GM12878 (cell line): ENCODE data around the gene CCDC106. TPM values are rescaled to one million over a fixed set of nuclear protein-coding genes. Genes with fewer than 3 reads are reported as not detected.

Experiments used
- ATAC-seq: fragments of 200-7000 bp; cut with Tn5 transposase; 3 replicates; pipeline ENCODE4 v1.9.1; 2020; ENCODE audit warnings: mild to moderate bottlenecking, moderate library complexity
- BruUV-seq: library from RNA; stranded (reverse); fragments of 400-500 nt; replicated peaks from 2 replicates; lab custom pipeline; 2021; lab: Mats Ljungman, UMichigan
- CTCF ChIA-PET: fragments of 300-600 bp; sonication (Branson Sonifier 250); formaldehyde crosslinking; extraction: SDS; loops from one replicate; lab custom pipeline; 2021; ENCODE audit warnings: inconsistent platforms; lab: Yijun Ruan, JAX
- POLR2A ChIA-PET: fragments of 350-600 bp; formaldehyde crosslinking; extraction: SDS; loops from one replicate; lab custom pipeline; 2021; ENCODE audit warnings: inconsistent platforms; lab: Charles Lee
- RAD21 ChIA-PET: fragments of 300-600 bp; sonication (Branson Sonifier 250); formaldehyde crosslinking; loops from one replicate; lab custom pipeline; 2023; ENCODE audit warnings: antibody characterized with exemption; ENCODE audit not compliant: unreplicated experiment; lab: Charles Lee
- SMC1A ChIA-PET: fragments of 300-600 bp; sonication (Branson Sonifier 250); formaldehyde crosslinking; loops from one replicate; lab custom pipeline; 2023; ENCODE audit not compliant: unreplicated experiment, uncharacterized antibody; lab: Charles Lee
- DNase-seq: peaks from one replicate; pipeline ENCODE4 v3.0.0-alpha.2; 2011; ENCODE audit warnings: low read depth, low spot score
- FAIRE-seq: peaks from 3 replicates; lab custom pipeline; 2011; peaks lifted over from hg19 to GRCh38; lab: Jason Lieb, UNC
- H2AFZ ChIP-seq: 2 replicates; pipeline ENCODE4 v1.6.0; 2011; ENCODE audit warnings: low read depth, low read length, control low read depth; ENCODE audit not compliant: control insufficient read depth
- H3K27ac ChIP-seq: 2 replicates; pipeline ENCODE4 v1.5.1; 2011; ENCODE audit warnings: control low read depth; ENCODE audit not compliant: control insufficient read depth, insufficient read depth
- H3K27me3 ChIP-seq, 2 experiments: replicated peaks in 1 of 2; 2 replicates each; pipeline versions ENCODE4 v1.6.0 to v1.6.1; 2011; ENCODE audit warnings: low read length in 1 of 2; ENCODE audit not compliant: control insufficient read depth in 2 of 2, insufficient read depth in 2 of 2
- H3K36me3 ChIP-seq, 2 experiments: 2 replicates each; pipeline ENCODE4 v1.5.1; 2011; ENCODE audit warnings: low read length in 1 of 2; ENCODE audit not compliant: control insufficient read depth in 2 of 2, insufficient read depth in 2 of 2
- H3K4me1 ChIP-seq: 2 replicates; pipeline ENCODE4 v1.6.1; 2011; ENCODE audit warnings: mild to moderate bottlenecking, low read length, moderate library complexity, mixed read lengths; ENCODE audit not compliant: control insufficient read depth, insufficient read depth
- H3K4me2 ChIP-seq: 2 replicates; pipeline ENCODE4 v1.6.0; 2011; ENCODE audit warnings: control low read depth; ENCODE audit not compliant: control insufficient read depth, insufficient read depth
- H3K4me3 ChIP-seq: fragments of 200-600 bp; sonication (generic); 2 replicates; pipeline ENCODE4 v1.5.1; 2016
- H3K79me2 ChIP-seq: 2 replicates; pipeline ENCODE4 v1.6.0; 2011; ENCODE audit warnings: low read length; ENCODE audit not compliant: control insufficient read depth, insufficient read depth
- H3K9ac ChIP-seq: 2 replicates; pipeline ENCODE4 v1.8.0; 2011; ENCODE audit warnings: low read length, control low read depth, mixed read lengths; ENCODE audit not compliant: control insufficient read depth, insufficient read depth
- H3K9me3 ChIP-seq: replicated peaks from 3 replicates; pipeline ENCODE4 v1.5.1; 2011; ENCODE audit warnings: mild to moderate bottlenecking, low read length; ENCODE audit not compliant: control insufficient read depth, insufficient read depth
- H4K20me1 ChIP-seq: 2 replicates; pipeline ENCODE4 v1.6.0; 2011; ENCODE audit not compliant: control insufficient read depth, insufficient read depth
- ATF7 ChIP-seq: fragments of 450-650 bp; IDR thresholded peaks from 2 replicates; pipeline ENCODE4 v1.6.1; 2016; ENCODE audit warnings: low read depth, mild to moderate bottlenecking
- CREB1 ChIP-seq: IDR thresholded peaks from 2 replicates; pipeline ENCODE4 v1.6.1; 2012; ENCODE audit warnings: low read depth, mild to moderate bottlenecking, inconsistent platforms
- HDAC6 ChIP-seq: fragments of 200-600 bp; sonication (generic); IDR thresholded peaks from one replicate; pipeline ENCODE4 v1.8.0; 2017; ENCODE audit warnings: antibody characterized with exemption; ENCODE audit not compliant: unreplicated experiment
- MLLT1 ChIP-seq: fragments of 450-650 bp; IDR thresholded peaks from 2 replicates; pipeline ENCODE4 v1.6.1; 2016; ENCODE audit warnings: mild to moderate bottlenecking
- NKRF ChIP-seq: fragments of 450-650 bp; conservative IDR thresholded peaks from 2 replicates; pipeline ENCODE4 v1.6.1; 2017; ENCODE audit warnings: mild to moderate bottlenecking, moderate library complexity
- NR2C1 ChIP-seq: fragments of 450-650 bp; IDR thresholded peaks from 2 replicates; pipeline ENCODE4 v1.6.1; 2017; ENCODE audit warnings: antibody characterized with exemption, mild to moderate bottlenecking, moderate library complexity
- WGBS: methylation state at CpG from one replicate; pipeline ENCODE4 v1.1.6; 2016; ENCODE audit warnings: low lambda C conversion rate; ENCODE audit not compliant: insufficient replicate concordance, insufficient coverage; ENCODE audit errors: missing lambda C conversion rate; 5-methylcytosine and 5-hydroxymethylcytosine counted together
- in situ Hi-C: fragments of 300-500 bp; cut with MboI; formaldehyde crosslinking; loops from 9 replicates; pipeline ENCODE4 v1.14.3; 2018; ENCODE audit warnings: mixed read lengths
- intact Hi-C: fragments of 100-400 bp; cut with micrococcal nuclease; formaldehyde crosslinking; loops from one replicate; pipeline ENCODE4 v1.14.2; 2022; ENCODE audit not compliant: unreplicated experiment
- polyA plus RNA-seq, 11 experiments: library from polyadenylated mRNA; depleted of rRNA in 4 of 11; unstranded in 6 of 11; stranded (reverse) in 5 of 11; fragments of >200 nt; fragmentation: Nextera tagmentation in 4 of 11; fragmentation: Illumina TruSeq in 1 of 11; extraction: Ambion mirVana in 4 of 11; extraction: Trizol in 1 of 11; gene quantifications; 1 replicate in 1 of 11; 2 replicates in 10 of 11; pipeline versions ENCODE4 v1.2.1 to v1.2.3, GENCODE V29; 2011 to 2016; ENCODE audit warnings: inconsistent platforms in 2 of 11, missing spikeins in 2 of 11, low read depth in 1 of 11
- total RNA-seq, 4 experiments: library from RNA; depleted of rRNA in 3 of 4; stranded (reverse); fragments of >200 nt in 3 of 4; fragmentation: Illumina TruSeq in 1 of 4; extraction: Trizol in 1 of 4; gene quantifications; 2 replicates each; pipeline versions ENCODE4 v1.2.1 to v1.2.3, GENCODE V29; 2013 to 2021

Gene CCDC106
- total and polyA plus RNA-seq, 10 of the 15 experiments (the other 5 are each of a cell fraction or from before 2014, with no cell fraction given), result 0.04 to 35.9 (median 19.8) TPM

GRCh38 chr19:55646889-55647731 lies 902 bp upstream of the CCDC106 start:
- peak overlapping the region; percentile 90 for H3K27ac ChIP-seq
- peak overlapping the region; percentile 86 for H2AFZ ChIP-seq
- ChIA-PET CTCF (interaction anchor here (0.6 to 4.8 kb wide), 9 partner anchors 9 to 741 kb away, joined by 3 to 52 read pairs (median 6); no protein-coding TSS in a partner anchor), SMC1A (interaction anchor here (1.0 to 2.0 kb wide), 5 partner anchors 10 to 48 kb away, joined by 3 to 24 read pairs (median 3); partner anchors contain the start of gene FIZ1), RAD21 (interaction anchor here (0.9 to 4.4 kb wide), 7 partner anchors 11 to 668 kb away, joined by 3 to 36 read pairs (median 5); partner anchors contain the start of genes ZNF628 and ZSCAN5A), POLR2A (interaction anchor here (0.5 to 3.3 kb wide), 12 partner anchors 8 to 1550 kb away, joined by 3 to 28 read pairs (median 4); partner anchors contain the start of genes FIZ1, ZNF524, ZNF628 and ZNF784)
- peak; percentile 3; the same call in 2 of the 3 replicates for ATAC-seq
- peak overlapping the region; percentile 55 for H3K4me2 ChIP-seq
- 40% methylated on average over 14 of the region's 14 CpGs for WGBS
- no peak for FAIRE-seq
- BruUV-seq, result no TSS peak
- H3K9ac ChIP-seq, result peak overlapping the region; percentile 91
- intact Hi-C loops, result no loop called here
- no peaks in the 10 kb centered on the region for H3K27me3 ChIP-seq
- TF ChIP-seq NKRF (no peak), NR2C1 (no peak), MLLT1 (no peak), ATF7 (no peak), CREB1 (peak; percentile 37; the same call in 1 of the 2 replicates), HDAC6 (no peak)
- H3K4me3 ChIP-seq, result peak overlapping the region; percentile 99
- peaks cover 0 to 2% of the 10 kb centered on the region in 2 experiments; a peak in 2 of 4 replicates for H3K36me3 ChIP-seq
- peaks cover 55% of the 10 kb centered on the region for H3K79me2 ChIP-seq
- no peaks in the 10 kb centered on the region for H3K9me3 ChIP-seq
- DNase-seq, result no peak
- no peaks in the 10 kb centered on the region for H4K20me1 ChIP-seq
- in situ Hi-C loops, result no loop called here
- peaks cover 25% of the 10 kb centered on the region for H3K4me1 ChIP-seq
